SU-DHL-6 (cell line): Measurements from ENCODE around the gene SLC35E4.

Source experiments
- EZH2phosphoT487 ChIP-seq: fragments of 200-600 bp; sonication (generic), shearing (Covaris generic); conservative IDR thresholded peaks from 2 replicates; pipeline ENCODE4 v1.6.1; 2018; ENCODE audit warnings: mild to moderate bottlenecking, antibody characterized with exemption, low read length, moderate library complexity, mixed read lengths
- TF ChIP-seq, protein P1 (sequence below): fragments of 200-600 bp; sonication (generic); IDR thresholded peaks from one replicate; pipeline ENCODE4 v1.5.1; 2017; ENCODE audit warnings: antibody characterized with exemption, mild to moderate bottlenecking, low read length, moderate library complexity; ENCODE audit not compliant: insufficient read depth, poor library complexity, severe bottlenecking

DNA sequence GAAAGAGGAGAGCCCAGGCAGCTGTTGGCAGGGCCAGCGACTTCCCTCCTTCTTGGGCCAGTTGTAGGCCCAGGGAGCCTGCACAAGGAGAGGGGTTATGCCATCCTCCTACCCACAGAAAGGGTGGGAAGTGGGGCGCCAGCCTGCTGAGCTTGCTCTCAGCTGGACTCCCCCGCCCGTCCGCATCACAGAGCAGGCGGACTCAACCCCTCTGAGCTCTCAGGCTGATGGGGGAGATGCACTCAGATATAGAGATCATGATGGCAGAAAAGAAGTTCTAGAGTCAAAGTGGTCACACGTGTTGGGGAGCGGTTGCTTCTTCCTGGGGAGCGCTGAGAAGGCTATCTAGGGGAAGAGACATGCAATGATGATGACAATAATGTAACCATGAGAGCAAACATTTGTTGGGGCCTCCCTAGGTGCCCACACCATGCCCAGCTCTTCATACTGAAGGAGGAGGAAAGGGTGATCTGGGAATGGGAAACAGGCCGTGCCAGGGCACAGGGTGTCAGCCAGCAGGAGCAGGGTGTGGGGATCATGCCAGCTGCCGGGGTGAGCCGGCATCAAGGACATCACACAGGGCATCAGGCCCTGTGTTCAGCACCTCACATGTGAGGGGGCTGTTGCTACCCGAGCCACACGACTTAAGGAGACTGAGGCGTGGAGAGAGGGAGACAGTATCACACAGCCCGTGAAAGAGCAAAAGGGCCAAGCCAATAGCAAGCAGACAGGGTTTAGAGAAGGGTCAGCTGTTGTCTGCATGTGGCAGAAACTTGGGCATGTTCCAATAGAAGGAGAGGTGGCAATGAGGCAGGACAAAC is 7.7 kb downstream of the SLC35E4 start:
- TF ChIP-seq, protein P1, sequence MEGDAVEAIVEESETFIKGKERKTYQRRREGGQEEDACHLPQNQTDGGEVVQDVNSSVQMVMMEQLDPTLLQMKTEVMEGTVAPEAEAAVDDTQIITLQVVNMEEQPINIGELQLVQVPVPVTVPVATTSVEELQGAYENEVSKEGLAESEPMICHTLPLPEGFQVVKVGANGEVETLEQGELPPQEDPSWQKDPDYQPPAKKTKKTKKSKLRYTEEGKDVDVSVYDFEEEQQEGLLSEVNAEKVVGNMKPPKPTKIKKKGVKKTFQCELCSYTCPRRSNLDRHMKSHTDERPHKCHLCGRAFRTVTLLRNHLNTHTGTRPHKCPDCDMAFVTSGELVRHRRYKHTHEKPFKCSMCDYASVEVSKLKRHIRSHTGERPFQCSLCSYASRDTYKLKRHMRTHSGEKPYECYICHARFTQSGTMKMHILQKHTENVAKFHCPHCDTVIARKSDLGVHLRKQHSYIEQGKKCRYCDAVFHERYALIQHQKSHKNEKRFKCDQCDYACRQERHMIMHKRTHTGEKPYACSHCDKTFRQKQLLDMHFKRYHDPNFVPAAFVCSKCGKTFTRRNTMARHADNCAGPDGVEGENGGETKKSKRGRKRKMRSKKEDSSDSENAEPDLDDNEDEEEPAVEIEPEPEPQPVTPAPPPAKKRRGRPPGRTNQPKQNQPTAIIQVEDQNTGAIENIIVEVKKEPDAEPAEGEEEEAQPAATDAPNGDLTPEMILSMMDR: no peak
- no peak for TF ChIP-seq EZH2phosphoT487
